HepG2 (cell line): Measurements from ENCODE around the gene GALR3. TPM values are rescaled to one million over a fixed set of nuclear protein-coding genes. Genes with fewer than 3 reads are reported as not detected.

Source experiments
- CENPT ChIP-seq: sonication (generic); formaldehyde crosslinking; IDR thresholded peaks from 2 replicates; pipeline ENCODE4 v1.8.0; 2022; ENCODE audit warnings: low read depth, mild to moderate bottlenecking, moderate library complexity, missing genetic modification reagents
- CHCHD3 ChIP-seq: sonication (generic); formaldehyde crosslinking; IDR thresholded peaks from 2 replicates; pipeline ENCODE4 v1.8.0; 2022; ENCODE audit warnings: mild to moderate bottlenecking, missing genetic modification reagents, moderate library complexity
- CREM ChIP-seq, 2 experiments: sonication (generic) in 1 of 2; formaldehyde crosslinking in 1 of 2; IDR thresholded peaks; 2 replicates each; pipeline versions ENCODE4 v1.4.0 to v1.6.1; 2016 to 2020; ENCODE audit warnings: antibody characterized with exemption in 1 of 2, mild to moderate bottlenecking in 1 of 2, missing genetic modification reagents in 1 of 2
- KDM1A ChIP-seq: IDR thresholded peaks from 2 replicates; pipeline ENCODE4 v1.6.1; 2016; ENCODE audit warnings: missing compliant biosample characterization
- MYC ChIP-seq: sonication (generic); formaldehyde crosslinking; IDR thresholded peaks from 2 replicates; pipeline ENCODE4 v1.9.0; 2021; ENCODE audit warnings: missing genetic modification reagents, borderline replicate concordance
- POLR2AphosphoS5 ChIP-seq: IDR thresholded peaks from 2 replicates; pipeline ENCODE4 v1.6.1; 2012; ENCODE audit warnings: low read depth, low read length
- RXRA ChIP-seq: sonication (generic); formaldehyde crosslinking; IDR thresholded peaks from 2 replicates; pipeline ENCODE4 v1.5.1; 2020; ENCODE audit warnings: missing genetic modification reagents
- SMAD9 ChIP-seq: sonication (generic); formaldehyde crosslinking; IDR thresholded peaks from 2 replicates; pipeline ENCODE4 v1.5.1; 2020; ENCODE audit warnings: mild to moderate bottlenecking, missing genetic modification reagents
- SP140L ChIP-seq: sonication (generic); formaldehyde crosslinking; IDR thresholded peaks from 2 replicates; pipeline ENCODE4 v1.4.0; 2020; ENCODE audit warnings: missing genetic modification reagents, borderline replicate concordance
- TBL1XR1 ChIP-seq: fragments of 150-350 bp; IDR thresholded peaks from 2 replicates; pipeline ENCODE4 v1.6.1; 2014; ENCODE audit warnings: borderline replicate concordance, low read length; ENCODE audit not compliant: partially characterized antibody
- YY1 ChIP-seq: IDR thresholded peaks from 2 replicates; pipeline ENCODE4 v1.6.1; 2011; ENCODE audit warnings: low read length, low read depth, moderate library complexity, mild to moderate bottlenecking; ENCODE audit not compliant: insufficient read depth, insufficient replicate concordance
- ZNF530 ChIP-seq: sonication (generic); formaldehyde crosslinking; IDR thresholded peaks from 2 replicates; pipeline ENCODE4 v1.5.0; 2020; ENCODE audit warnings: low read depth, mild to moderate bottlenecking, missing genetic modification reagents
- ZNF556 ChIP-seq: sonication (generic); formaldehyde crosslinking; IDR thresholded peaks from 2 replicates; pipeline ENCODE4 v1.4.0; 2020; ENCODE audit warnings: mild to moderate bottlenecking, missing genetic modification reagents, borderline replicate concordance
- polyA plus RNA-seq, 8 experiments: library from polyadenylated mRNA; depleted of rRNA in 3 of 8; stranded (reverse) in 7 of 8; unstranded in 1 of 8; fragments of >200 nt; fragmentation: Illumina TruSeq in 4 of 8; extraction: Trizol in 4 of 8; gene quantifications; 2 replicates each; pipeline versions ENCODE4 v1.2.1 to v1.2.3, GENCODE V29; 2011 to 2016; ENCODE audit warnings: low read depth in 4 of 8, missing spikeins in 1 of 8, mixed read lengths in 1 of 8; ENCODE audit not compliant: insufficient read depth in 1 of 8
- total RNA-seq, 5 experiments: library from RNA; depleted of rRNA; stranded (reverse); fragments of >200 nt; fragmentation: Illumina TruSeq; extraction: Trizol; gene quantifications; 2 replicates each; pipeline ENCODE4 v1.2.3, GENCODE V29; 2016; ENCODE audit warnings: low read depth in 1 of 5
- TF ChIP-seq, protein P1 (sequence below): sonication (generic); formaldehyde crosslinking; IDR thresholded peaks from 2 replicates; pipeline ENCODE4 v1.4.0; 2020; ENCODE audit warnings: missing genetic modification reagents
- TF ChIP-seq, protein P2 (sequence below): sonication (generic); formaldehyde crosslinking; IDR thresholded peaks from 2 replicates; pipeline ENCODE4 v1.5.0; 2020; ENCODE audit warnings: mild to moderate bottlenecking, low read depth, missing genetic modification reagents, borderline replicate concordance
- TF ChIP-seq, protein P3 (sequence below): sonication (generic); formaldehyde crosslinking; IDR thresholded peaks from one replicate; pipeline ENCODE4 v1.5.1; 2020; ENCODE audit warnings: mild to moderate bottlenecking, missing genetic modification reagents; ENCODE audit errors: not compliant biosample characterization
- TF ChIP-seq, protein P4 (sequence below): sonication (generic); formaldehyde crosslinking; IDR thresholded peaks from 2 replicates; pipeline ENCODE4 v1.8.0; 2022; ENCODE audit warnings: mild to moderate bottlenecking, missing genetic modification reagents, borderline replicate concordance

GALR3 gene
- total and polyA plus RNA-seq, 2 of the 13 experiments (the other 11 are each of a cell fraction or from before 2014, with no cell fraction given), result 0.13 TPM; not detected in 1

DNA sequence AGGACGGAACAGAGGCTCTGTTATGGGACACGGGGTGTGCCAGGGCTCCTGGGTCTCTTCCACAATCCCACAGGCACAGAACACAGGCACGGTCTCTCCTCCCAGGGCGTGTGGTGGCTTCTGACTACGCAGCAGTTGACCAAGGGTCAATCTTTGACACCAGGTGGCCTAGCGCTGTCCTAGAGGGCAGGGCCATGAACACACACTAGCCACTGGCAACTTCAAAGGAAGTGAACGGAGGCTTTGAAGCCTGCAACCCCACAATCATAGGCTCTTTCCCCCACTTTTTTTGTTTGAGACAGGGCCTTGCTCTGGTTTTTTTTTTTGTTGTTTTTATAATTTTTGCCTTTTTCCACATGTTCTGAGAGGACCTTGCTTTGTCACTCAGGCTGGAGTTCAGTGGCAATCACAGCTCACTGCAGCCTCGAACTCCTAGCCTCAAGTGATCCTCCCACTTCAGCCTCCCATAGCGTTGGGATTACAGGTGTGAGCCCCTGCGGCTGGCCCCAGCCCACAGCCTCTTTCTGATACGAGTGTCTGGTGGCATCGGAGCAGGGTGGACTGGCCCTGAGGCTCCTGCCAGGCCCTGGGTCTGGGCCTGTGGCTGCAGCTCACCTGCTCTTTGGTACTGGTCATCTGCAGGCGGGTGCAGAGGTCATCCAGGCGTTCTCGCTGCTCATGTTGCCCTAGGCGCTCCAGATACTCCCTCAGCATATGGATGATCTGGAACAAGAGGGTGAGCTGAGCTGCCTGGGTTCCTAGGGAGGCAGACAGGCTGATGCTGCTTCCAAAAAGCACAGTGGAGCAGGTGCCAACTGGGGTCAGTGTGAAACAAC, 9.1 kb downstream of the GALR3 start (continued):
- TF ChIP-seq CREM (IDR thresholded peaks at IDR 0.05), result peak; percentile 28; the same call in 1 of the 2 replicates
- no peak for TF ChIP-seq CREM (CRISPR knock-in tag; IDR thresholded peaks at IDR 0.05)
- TF ChIP-seq SP140L (CRISPR knock-in tag), result no peak
- no peak for TF ChIP-seq KDM1A (CRISPR knock-in tag)
- TF ChIP-seq CENPT (CRISPR knock-in tag), result no peak
- no peak for TF ChIP-seq ZNF530
- TF ChIP-seq, protein P1, sequence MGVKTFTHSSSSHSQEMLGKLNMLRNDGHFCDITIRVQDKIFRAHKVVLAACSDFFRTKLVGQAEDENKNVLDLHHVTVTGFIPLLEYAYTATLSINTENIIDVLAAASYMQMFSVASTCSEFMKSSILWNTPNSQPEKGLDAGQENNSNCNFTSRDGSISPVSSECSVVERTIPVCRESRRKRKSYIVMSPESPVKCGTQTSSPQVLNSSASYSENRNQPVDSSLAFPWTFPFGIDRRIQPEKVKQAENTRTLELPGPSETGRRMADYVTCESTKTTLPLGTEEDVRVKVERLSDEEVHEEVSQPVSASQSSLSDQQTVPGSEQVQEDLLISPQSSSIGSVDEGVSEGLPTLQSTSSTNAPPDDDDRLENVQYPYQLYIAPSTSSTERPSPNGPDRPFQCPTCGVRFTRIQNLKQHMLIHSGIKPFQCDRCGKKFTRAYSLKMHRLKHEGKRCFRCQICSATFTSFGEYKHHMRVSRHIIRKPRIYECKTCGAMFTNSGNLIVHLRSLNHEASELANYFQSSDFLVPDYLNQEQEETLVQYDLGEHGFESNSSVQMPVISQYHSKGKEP, result no peak
- TF ChIP-seq RXRA (CRISPR knock-in tag), result peak; percentile 61; the same call in 1 of the 2 replicates
- TF ChIP-seq YY1, result no peak
- TF ChIP-seq SMAD9 (CRISPR knock-in tag), result no peak
- TF ChIP-seq MYC (CRISPR knock-in tag), result 0 out of 2 replicates have a peak, but pooled peaks have one; percentile 39
- TF ChIP-seq CHCHD3, result no peak
- TF ChIP-seq, protein P2, sequence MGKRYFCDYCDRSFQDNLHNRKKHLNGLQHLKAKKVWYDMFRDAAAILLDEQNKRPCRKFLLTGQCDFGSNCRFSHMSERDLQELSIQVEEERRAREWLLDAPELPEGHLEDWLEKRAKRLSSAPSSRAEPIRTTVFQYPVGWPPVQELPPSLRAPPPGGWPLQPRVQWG (CRISPR knock-in tag), result no peak
- TF ChIP-seq, protein P3, sequence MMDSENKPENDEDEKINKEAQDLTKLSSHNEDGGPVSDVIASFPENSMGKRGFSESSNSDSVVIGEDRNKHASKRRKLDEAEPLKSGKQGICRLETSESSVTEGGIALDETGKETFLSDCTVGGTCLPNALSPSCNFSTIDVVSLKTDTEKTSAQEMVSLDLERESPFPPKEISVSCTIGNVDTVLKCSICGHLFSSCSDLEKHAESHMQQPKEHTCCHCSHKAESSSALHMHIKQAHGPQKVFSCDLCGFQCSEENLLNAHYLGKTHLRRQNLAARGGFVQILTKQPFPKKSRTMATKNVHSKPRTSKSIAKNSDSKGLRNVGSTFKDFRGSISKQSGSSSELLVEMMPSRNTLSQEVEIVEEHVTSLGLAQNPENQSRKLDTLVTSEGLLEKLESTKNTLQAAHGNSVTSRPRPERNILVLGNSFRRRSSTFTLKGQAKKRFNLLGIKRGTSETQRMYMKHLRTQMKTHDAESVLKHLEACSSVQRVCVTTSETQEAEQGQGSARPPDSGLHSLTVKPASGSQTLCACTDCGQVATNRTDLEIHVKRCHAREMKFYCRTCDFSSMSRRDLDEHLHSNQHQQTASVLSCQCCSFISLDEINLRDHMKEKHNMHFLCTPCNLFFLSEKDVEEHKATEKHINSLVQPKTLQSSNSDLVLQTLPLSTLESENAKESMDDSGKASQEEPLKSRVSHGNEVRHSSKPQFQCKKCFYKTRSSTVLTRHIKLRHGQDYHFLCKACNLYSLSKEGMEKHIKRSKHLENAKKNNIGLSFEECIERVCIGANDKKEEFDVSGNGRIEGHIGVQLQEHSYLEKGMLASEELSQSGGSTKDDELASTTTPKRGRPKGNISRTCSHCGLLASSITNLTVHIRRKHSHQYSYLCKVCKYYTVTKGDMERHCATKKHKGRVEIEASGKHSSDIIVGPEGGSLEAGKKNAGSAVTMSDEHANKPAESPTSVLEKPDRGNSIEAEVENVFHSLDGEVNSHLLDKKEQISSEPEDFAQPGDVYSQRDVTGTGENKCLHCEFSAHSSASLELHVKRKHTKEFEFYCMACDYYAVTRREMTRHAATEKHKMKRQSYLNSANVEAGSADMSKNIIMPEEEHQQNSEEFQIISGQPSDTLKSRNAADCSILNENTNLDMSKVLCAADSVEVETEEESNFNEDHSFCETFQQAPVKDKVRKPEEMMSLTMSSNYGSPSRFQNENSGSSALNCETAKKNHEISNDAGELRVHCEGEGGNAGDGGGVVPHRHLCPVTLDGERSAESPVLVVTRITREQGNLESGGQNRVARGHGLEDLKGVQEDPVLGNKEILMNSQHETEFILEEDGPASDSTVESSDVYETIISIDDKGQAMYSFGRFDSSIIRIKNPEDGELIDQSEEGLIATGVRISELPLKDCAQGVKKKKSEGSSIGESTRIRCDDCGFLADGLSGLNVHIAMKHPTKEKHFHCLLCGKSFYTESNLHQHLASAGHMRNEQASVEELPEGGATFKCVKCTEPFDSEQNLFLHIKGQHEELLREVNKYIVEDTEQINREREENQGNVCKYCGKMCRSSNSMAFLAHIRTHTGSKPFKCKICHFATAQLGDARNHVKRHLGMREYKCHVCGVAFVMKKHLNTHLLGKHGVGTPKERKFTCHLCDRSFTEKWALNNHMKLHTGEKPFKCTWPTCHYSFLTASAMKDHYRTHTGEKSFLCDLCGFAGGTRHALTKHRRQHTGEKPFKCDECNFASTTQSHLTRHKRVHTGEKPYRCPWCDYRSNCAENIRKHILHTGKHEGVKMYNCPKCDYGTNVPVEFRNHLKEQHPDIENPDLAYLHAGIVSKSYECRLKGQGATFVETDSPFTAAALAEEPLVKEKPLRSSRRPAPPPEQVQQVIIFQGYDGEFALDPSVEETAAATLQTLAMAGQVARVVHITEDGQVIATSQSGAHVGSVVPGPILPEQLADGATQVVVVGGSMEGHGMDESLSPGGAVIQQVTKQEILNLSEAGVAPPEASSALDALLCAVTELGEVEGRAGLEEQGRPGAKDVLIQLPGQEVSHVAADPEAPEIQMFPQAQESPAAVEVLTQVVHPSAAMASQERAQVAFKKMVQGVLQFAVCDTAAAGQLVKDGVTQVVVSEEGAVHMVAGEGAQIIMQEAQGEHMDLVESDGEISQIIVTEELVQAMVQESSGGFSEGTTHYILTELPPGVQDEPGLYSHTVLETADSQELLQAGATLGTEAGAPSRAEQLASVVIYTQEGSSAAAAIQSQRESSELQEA (CRISPR knock-in tag), result no peak
- no peak for TF ChIP-seq POLR2AphosphoS5
- TF ChIP-seq, protein P4, sequence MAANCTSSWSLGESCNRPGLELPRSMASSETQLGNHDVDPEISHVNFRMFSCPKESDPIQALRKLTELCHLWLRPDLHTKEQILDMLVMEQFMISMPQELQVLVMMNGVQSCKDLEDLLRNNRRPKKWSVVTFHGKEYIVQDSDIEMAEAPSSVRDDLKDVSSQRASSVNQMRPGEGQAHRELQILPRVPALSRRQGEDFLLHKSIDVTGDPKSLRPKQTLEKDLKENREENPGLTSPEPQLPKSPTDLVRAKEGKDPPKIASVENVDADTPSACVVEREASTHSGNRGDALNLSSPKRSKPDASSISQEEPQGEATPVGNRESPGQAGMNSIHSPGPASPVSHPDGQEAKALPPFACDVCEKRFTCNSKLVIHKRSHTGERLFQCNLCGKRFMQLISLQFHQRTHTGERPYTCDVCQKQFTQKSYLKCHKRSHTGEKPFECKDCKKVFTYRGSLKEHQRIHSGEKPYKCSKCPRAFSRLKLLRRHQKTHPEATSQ, result no peak
- no peak for TF ChIP-seq ZNF556
- no peak for TF ChIP-seq TBL1XR1
